ENCODE measurements around the gene ATE1.

The ATE1 gene

GRCh38 chr10:121845044-121845784 lies 82.6 kb downstream of the ATE1 start:
- no peak overlapping the region for H3K27ac ChIP-seq

GRCh38 chr10:121844537-121844936 lies 83.3 kb downstream of the ATE1 start:
- TF ChIP-seq CTCF (conservative IDR thresholded peaks at IDR 0.05): no peak
- no peak overlapping the region for H3K27ac ChIP-seq

More at GRCh38 chr10:121845044-121845784, 82.6 kb downstream of the ATE1 start:
- TF ChIP-seq CTCF (conservative IDR thresholded peaks at IDR 0.05): no peak

GRCh38 chr10:121843379-121843778 lies 84.5 kb downstream of the ATE1 start:
- no peak for TF ChIP-seq CTCF (conservative IDR thresholded peaks at IDR 0.05)
- no peak overlapping the region for H3K27ac ChIP-seq

- 0 out of 2 replicates have a peak overlapping the region, but pooled peaks have one; percentile 13 for H3K27ac ChIP-seq
- no peak for TF ChIP-seq CTCF (conservative IDR thresholded peaks at IDR 0.05)
These were observed 86.0 kb downstream of the ATE1 start for GRCh38 chr10:121841862-121842261.

GRCh38 chr10:121838931-121839330 lies 88.9 kb downstream of the ATE1 start:
- H3K27ac ChIP-seq: no peak overlapping the region
- TF ChIP-seq CTCF (conservative IDR thresholded peaks at IDR 0.05): no peak

- TF ChIP-seq CTCF (conservative IDR thresholded peaks at IDR 0.05): no peak
These were observed 89.7 kb downstream of the ATE1 start for GRCh38 chr10:121838149-121838548.

GRCh38 chr10:121836171-121836570 lies 91.7 kb downstream of the ATE1 start:
- peak overlapping the region; percentile 91 for H3K27ac ChIP-seq
- no peak for TF ChIP-seq CTCF (conservative IDR thresholded peaks at IDR 0.05)

More at GRCh38 chr10:121838149-121838548, 89.7 kb downstream of the ATE1 start:
- H3K27ac ChIP-seq: peak overlapping the region; percentile 91
